NCI-H1048 (cell line): Measurements from ENCODE around the gene ATP6V0D1.

Experiments used
- DNase-seq: peaks from one replicate; lab custom pipeline; 2025; lab: John Stamatoyannopoulos, UW

ATP6V0D1 gene

DNA sequence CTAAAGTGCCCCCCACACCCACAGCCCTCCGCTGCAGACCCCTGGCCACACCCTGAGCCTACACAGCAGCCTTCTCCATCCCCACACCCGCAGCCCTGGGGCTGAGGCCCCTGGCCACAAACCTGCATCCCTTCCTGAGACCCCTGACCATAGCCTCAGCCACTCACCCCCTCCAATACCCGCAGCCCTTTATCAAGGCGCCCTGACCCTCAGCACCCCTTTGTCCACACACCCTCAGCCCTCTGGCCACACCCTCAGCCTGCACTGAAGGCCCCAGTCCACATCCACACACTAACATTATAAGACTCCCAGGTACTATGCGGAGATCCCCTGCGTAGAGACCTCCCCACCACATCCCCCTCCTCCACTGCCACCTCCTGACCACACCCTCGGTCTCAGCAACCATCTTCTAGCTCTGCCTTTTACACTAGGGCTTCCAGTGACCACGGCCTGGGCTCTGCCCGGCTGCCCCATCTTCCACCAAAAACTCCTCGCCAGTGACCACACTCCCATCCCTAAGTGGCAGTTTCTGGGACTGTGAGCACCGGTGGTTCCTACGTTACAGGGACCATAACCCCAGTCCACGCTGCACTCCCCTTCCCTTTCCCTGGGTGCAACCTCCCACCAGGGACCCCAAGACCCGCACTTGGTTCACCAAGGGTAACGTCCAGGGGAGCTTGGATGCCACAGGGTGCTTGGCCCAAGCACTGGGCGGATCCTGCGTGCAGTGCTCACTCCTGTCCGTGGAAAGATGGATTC is 88.5 kb downstream of the ATP6V0D1 start:
- DNase-seq = no peak

DNA sequence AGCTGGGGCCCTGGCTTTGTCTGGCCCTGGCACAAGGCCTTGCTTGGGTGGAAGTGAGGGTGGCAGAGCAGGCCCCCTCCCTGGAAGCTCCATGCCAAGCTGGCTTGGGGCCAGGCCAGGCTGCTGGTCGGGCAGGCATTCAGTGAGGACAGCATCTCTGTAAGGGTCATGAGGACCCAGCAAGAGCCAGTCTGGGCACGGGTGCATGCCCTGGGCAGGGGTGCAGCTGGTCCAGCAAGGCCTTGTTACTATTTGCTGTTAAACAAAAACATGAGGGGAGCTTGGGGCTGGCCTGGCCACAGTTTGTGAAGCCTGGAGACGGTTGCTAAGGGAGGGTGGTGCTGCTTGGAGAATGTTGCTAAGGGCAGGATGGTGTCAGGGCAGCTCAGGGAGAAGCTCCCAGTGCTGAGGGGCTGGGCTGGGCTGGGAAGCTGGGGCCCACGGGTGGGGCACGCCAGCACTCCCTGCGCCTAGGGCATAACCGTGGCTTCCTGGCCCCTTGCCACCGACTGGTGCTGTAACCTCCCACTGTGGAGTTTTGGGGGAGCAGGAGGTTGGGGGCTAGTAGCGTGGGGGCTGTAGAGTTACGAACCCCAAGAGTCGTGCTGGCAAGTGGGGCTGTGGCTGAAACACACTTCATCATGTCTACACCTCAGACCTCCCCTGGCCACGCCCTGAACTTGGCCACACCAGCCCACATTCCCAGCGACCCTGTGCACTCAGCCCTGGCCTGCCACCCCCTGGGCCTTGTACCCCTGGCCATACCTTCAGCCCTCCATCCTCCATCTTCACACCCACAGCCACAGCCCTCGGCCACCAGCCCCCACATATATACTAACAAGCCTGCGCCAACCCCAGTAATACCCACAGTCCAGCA is 89.3 kb downstream of the ATP6V0D1 start:
- no peak for DNase-seq

DNA sequence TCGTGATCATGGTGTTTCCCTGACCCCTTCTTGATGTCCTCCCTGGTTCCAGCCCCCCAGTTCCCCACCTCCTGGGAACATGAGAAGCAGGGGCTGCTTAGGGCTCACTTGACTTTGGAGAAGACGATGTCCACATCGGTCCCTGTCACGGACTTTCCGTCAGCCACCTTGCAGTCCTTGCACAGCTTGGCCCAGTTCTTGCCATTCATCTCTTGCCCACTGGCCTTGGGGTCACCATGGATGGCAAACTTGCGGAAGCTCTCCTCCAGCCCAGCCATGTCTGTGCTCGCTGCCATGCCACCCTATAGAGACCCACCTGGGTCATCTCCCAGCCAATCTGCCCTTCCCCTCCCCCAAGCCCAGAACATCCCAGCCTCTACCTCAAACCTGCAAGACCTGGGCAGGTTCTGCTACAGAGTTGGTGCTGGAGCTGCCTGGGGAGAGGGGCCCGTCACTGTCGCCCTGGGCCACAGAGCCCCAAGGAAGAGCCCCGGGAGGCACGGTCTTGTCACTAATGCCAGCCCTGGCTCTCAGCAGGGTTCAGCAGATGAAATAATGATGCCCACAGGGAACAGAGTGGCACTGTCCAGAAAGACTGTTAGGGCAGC is 90.0 kb downstream of the ATP6V0D1 start:
- no peak for DNase-seq

DNA sequence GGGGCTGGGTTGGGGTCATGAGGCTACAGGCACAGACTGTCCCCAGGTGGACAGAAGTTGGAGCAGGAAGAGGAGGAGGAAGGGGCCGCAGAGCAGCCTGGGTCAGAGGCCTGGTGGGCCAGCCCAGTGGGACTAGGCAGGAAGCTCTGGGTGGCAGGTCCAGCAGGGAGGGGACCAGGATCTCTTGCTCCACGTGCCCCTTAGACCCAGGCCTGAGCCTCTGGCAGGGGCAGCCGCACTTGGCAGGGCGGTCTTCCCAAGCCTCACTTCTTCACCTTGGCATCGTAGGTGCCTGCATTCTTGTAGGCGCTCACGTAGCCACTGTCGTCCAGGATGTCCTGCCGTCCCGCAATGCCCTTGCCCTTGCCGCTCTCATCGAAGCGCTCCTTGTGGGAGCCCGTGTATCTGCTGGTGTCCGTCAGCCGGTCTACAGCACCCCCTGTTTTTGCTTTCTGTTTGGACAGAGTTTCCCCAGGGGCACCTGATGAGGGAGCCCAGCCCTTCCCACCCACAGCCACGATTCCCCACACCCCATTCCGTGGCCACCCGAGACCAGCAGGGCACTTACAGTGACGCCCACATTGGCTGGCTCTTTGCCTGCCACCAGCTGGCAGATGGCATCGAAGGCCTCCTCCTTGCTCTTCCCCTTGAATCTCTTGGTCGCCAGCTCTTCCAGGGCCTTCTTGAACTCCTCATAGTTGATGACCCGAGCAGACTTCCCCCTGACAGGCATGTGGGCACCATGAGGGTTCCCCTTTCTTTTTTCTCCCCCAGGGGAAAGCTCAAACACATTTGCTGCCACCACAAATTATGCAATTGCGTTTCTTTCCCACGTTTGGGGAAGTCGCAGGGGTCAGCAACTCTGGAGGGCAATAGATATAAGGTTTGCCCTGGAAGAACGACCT is 90.8 kb downstream of the ATP6V0D1 start:
- DNase-seq = no peak

DNA sequence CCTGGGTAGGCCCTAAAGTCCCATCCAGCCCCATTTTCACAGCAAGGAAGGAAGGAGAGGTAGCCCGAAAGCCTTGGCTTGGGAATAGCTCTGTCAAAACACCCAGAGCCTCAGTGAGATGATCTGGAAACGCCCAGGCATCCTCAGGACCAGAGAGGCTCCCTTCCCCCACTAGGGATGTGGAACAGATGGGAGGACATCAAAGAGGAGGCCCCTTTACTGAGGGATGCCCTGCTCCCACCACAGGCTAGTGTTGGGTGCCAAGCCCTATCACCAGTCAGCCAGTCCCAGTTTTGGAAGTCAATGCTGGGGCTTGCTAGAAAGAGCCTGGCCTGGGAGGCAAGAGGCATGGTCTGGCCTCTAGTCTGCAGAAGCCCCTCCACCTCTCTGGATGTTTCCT is 92.4 kb downstream of the ATP6V0D1 start:
- DNase-seq = no peak

DNA sequence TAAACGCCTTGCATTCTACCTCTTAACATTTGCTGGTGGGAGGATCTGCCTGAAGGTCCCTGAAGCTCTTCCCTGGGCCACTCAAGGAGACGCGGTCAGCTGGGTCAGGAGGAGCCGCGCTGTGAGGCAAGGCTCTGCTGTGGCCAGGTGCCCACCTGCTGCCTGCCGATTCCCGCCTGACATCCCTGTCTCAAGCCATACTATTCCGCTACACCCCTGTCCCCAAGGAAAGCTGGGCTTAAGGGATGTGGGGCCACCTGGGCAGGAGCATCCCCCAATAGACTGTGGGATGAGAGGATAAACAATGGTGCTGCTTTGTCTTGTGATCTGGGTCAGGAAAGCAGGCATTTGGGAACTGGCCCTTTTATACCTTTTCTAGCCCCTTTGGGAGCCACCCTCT is 92.8 kb downstream of the ATP6V0D1 start:
- DNase-seq = no peak
